ENCODE data around the gene ACSF3. TPM values are rescaled to one million over a fixed set of nuclear protein-coding genes. Genes with fewer than 3 reads are reported as not detected.

ACSF3 gene
- total RNA-seq, 2 experiments from 2014 or later: 112 to 143 TPM

- H2AFZ ChIP-seq (ENCODE audit: low read length): no peak overlapping the region
- H3K4me3 ChIP-seq (ENCODE audit: low read depth, low read length, poor library complexity, severe bottlenecking): peak overlapping the region; percentile 43
- no peaks in the 10 kb centered on the region for H3K9me2 ChIP-seq (ENCODE audit: insufficient read depth, low read length)
- POLR2A ChIA-PET: interaction anchor here (0.9 kb wide), 1 partner anchor 24 kb away, joined by 3 read pairs; no protein-coding TSS in a partner anchor
- peaks cover 11% of the 10 kb centered on the region; the same call in 1 of the 2 replicates for H3K79me2 ChIP-seq (ENCODE audit: insufficient read depth, low read depth, low read length)
- H3K4me2 ChIP-seq (ENCODE audit: low read length): peak overlapping the region; percentile 74
- TF ChIP-seq EZH2phosphoT487 (IDR thresholded peaks at IDR 0.05; ENCODE audit: borderline replicate concordance, low read depth, low read length): no peak
- TF ChIP-seq, protein P1, sequence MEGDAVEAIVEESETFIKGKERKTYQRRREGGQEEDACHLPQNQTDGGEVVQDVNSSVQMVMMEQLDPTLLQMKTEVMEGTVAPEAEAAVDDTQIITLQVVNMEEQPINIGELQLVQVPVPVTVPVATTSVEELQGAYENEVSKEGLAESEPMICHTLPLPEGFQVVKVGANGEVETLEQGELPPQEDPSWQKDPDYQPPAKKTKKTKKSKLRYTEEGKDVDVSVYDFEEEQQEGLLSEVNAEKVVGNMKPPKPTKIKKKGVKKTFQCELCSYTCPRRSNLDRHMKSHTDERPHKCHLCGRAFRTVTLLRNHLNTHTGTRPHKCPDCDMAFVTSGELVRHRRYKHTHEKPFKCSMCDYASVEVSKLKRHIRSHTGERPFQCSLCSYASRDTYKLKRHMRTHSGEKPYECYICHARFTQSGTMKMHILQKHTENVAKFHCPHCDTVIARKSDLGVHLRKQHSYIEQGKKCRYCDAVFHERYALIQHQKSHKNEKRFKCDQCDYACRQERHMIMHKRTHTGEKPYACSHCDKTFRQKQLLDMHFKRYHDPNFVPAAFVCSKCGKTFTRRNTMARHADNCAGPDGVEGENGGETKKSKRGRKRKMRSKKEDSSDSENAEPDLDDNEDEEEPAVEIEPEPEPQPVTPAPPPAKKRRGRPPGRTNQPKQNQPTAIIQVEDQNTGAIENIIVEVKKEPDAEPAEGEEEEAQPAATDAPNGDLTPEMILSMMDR (conservative IDR thresholded peaks at IDR 0.05; ENCODE audit: low read length): peak; percentile 50; the same call in 1 of the 2 replicates
- DNase-seq (ENCODE audit: low spot score): peak; percentile 96
- peak overlapping the region; percentile 97 for H3K27ac ChIP-seq (ENCODE audit: low read depth, low read length, poor library complexity, severe bottlenecking)
- CTCF ChIA-PET (ENCODE audit: unreplicated experiment): interaction anchor here (0.6 kb wide), 1 partner anchor 53 kb away, joined by 5 read pairs; no protein-coding TSS in a partner anchor
- no peaks in the 10 kb centered on the region for H4K20me1 ChIP-seq (ENCODE audit: insufficient read depth, low read length)
- H3K9me3 ChIP-seq (ENCODE audit: low read length): peaks cover 8% of the 10 kb centered on the region; the same call in 1 of the 2 replicates
- H3K4me1 ChIP-seq (ENCODE audit: insufficient read depth, low read length, poor library complexity, severe bottlenecking): peaks cover 38% of the 10 kb centered on the region
- BruUV-seq (replicated peaks): no TSS peak
- H3K36me3 ChIP-seq (ENCODE audit: insufficient read depth, low read length): peaks cover 93% of the 10 kb centered on the region
- intact Hi-C loops (cut with micrococcal nuclease; ENCODE audit: unreplicated experiment): loop anchor here (1.0 to 2.0 kb wide), 3 partner anchors 24 to 154 kb away; no protein-coding TSS in a partner anchor
These were observed 28.7 kb downstream of the ACSF3 start for GRCh38 chr16:89122322-89122851.

- Histone ChIP-seq H3K9me3 (ENCODE audit: low read length) (peaks cover 8% of the 10 kb centered on the region; the same call in 1 of the 2 replicates), H3K9me2 (ENCODE audit: insufficient read depth, low read length) (no peaks in the 10 kb centered on the region), H3K4me1 (ENCODE audit: insufficient read depth, low read length, poor library complexity, severe bottlenecking) (peaks cover 38% of the 10 kb centered on the region), H2AFZ (ENCODE audit: low read length) (no peak overlapping the region), H3K27ac (ENCODE audit: low read depth, low read length, poor library complexity, severe bottlenecking) (peak overlapping the region; percentile 97), H3K36me3 (ENCODE audit: insufficient read depth, low read length) (peaks cover 91% of the 10 kb centered on the region), H3K4me3 (ENCODE audit: low read depth, low read length, poor library complexity, severe bottlenecking) (peak overlapping the region; percentile 43), H4K20me1 (ENCODE audit: insufficient read depth, low read length) (no peaks in the 10 kb centered on the region), H3K4me2 (ENCODE audit: low read length) (peak overlapping the region; percentile 74), H3K79me2 (ENCODE audit: insufficient read depth, low read depth, low read length) (peaks cover 18% of the 10 kb centered on the region; the same call in 1 of the 2 replicates)
- BruUV-seq (replicated peaks): no TSS peak
- CTCF ChIA-PET (ENCODE audit: unreplicated experiment): no interaction called here
- TF ChIP-seq, protein P1 (conservative IDR thresholded peaks at IDR 0.05; ENCODE audit: low read length): no peak
- TF ChIP-seq EZH2phosphoT487 (IDR thresholded peaks at IDR 0.05; ENCODE audit: borderline replicate concordance, low read depth, low read length): no peak
- DNase-seq (ENCODE audit: low spot score): no peak
- POLR2A ChIA-PET: no interaction called here
- intact Hi-C loops (cut with micrococcal nuclease; ENCODE audit: unreplicated experiment): loop anchor here (2.0 kb wide), 1 partner anchor 58 kb away; no protein-coding TSS in a partner anchor
These were observed 29.6 kb downstream of the ACSF3 start for GRCh38 chr16:89123001-89123830.
